ENCODE results near the gene GARIN5A.
"Not testable (repeated sequence)": the region's sequence is repeated elsewhere in the genome, so short reads cannot be mapped to it uniquely, and the experiment has no call there.

The GARIN5A gene

DNA sequence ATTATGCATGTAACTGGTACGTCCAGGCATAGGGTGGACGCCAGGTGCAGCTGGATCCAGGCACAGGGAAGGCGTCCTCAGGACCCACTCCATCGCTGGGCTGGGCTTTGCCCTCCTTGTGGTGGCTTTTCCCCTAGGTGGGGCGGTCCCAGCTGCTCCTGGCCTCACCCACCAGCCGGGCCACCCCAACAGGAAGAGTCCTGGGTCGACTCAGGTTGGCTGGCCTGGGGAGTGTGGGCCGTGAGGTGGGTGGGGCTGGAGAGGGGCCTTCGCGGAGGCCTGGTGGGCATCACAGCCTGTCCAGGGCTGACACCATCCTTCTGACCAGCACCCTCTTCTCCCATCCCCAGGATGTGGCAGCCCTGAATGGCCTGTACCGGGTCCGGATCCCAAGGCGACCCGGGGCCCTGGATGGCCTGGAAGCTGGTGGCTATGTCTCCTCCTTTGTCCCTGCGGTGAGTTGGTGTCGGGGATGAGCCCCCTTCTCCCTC lies 3.2 kb upstream of the GARIN5A start:
- no peak for DNase-seq (ENCODE audit: low read depth)
- TF ChIP-seq, protein P1, sequence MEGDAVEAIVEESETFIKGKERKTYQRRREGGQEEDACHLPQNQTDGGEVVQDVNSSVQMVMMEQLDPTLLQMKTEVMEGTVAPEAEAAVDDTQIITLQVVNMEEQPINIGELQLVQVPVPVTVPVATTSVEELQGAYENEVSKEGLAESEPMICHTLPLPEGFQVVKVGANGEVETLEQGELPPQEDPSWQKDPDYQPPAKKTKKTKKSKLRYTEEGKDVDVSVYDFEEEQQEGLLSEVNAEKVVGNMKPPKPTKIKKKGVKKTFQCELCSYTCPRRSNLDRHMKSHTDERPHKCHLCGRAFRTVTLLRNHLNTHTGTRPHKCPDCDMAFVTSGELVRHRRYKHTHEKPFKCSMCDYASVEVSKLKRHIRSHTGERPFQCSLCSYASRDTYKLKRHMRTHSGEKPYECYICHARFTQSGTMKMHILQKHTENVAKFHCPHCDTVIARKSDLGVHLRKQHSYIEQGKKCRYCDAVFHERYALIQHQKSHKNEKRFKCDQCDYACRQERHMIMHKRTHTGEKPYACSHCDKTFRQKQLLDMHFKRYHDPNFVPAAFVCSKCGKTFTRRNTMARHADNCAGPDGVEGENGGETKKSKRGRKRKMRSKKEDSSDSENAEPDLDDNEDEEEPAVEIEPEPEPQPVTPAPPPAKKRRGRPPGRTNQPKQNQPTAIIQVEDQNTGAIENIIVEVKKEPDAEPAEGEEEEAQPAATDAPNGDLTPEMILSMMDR (conservative IDR thresholded peaks at IDR 0.05; ENCODE audit: low read length): no peak
- H3K4me3 ChIP-seq (ENCODE audit: low read length): no peak overlapping the region

DNA sequence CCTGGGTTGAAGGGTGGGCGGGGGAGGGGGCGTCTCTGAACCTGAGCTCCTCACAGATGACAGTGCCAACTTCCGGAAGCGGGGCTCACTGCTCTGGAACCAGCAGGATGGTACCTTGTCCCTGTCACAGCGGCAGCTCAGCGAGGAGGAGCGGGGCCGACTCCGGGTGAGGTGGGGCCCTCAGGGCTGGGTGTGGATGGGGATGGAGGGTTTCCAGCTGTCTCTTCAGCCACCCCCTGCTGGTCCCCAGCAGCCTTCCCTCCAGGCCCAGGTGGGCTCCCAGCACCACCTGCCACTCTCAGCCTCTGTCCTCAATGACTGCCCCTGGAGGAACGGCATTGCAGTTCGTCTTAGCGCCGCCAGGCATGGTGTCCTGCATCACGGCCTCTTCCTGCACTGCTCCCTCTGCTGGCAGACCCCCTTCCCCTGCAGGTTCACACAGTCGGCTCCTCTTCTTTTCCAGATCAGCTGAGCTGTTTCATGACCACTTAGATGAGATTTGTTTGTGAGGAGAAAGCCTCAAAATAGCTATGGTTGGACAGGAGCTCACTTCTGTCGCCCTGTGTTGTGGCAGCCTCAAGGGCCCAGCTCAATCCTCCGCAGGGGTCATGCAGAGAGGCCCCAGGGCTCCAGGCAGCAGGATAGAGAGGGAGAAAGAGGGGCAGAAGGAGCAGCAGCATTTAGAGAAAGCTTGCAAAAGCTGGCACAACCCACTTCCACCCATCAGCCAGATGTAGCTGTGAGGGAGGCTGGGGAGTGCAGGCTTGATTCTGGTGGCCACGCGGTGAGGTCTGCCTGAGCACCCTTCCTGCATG lies 2.5 kb upstream of the GARIN5A start:
- peak; percentile 48 for DNase-seq (ENCODE audit: low read depth)
- TF ChIP-seq, protein P1 (conservative IDR thresholded peaks at IDR 0.05; ENCODE audit: low read length): peak; percentile 72
- no peak overlapping the region for H3K4me3 ChIP-seq (ENCODE audit: low read length)

DNA sequence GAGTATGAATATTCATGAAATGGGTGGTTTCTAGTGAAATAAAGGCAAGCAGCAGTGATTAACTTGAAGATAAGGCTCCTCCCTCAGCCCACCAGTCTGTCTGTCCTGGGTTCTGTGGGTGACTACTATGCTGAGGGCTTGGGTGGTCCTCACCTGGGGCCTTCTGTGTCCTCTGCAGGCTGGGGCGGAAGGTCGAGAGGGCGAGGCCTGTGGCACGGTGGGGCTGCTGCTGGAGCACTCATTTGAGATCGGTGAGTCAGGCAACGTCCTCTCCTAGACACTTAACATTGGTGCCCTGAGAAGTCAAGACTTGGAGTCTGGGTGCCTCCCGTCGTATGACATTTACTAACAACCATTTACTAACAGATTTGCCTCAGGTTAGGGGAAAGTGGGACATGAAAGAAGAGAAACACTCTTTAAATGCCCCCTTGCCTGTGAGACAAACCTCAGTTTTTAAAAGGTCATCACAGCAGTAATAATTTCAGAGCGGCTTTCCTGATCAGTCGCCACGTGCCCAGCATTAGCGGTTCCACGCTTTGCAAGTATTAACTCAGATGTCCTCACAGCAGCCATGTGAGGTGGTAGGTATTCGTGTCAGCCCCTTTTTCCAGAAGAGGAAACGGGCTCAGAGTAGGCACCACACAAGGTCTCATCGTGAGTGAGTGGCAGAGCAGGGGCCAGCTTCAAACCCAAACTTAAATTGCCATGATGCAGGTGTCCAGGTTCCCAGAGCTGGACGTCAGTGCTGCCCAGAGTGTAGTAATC lies 1.3 kb upstream of the GARIN5A start:
- no peak overlapping the region for H3K4me3 ChIP-seq (ENCODE audit: low read length)
- TF ChIP-seq, protein P1 (conservative IDR thresholded peaks at IDR 0.05; ENCODE audit: low read length): no peak
- DNase-seq (ENCODE audit: low read depth): no peak

DNA sequence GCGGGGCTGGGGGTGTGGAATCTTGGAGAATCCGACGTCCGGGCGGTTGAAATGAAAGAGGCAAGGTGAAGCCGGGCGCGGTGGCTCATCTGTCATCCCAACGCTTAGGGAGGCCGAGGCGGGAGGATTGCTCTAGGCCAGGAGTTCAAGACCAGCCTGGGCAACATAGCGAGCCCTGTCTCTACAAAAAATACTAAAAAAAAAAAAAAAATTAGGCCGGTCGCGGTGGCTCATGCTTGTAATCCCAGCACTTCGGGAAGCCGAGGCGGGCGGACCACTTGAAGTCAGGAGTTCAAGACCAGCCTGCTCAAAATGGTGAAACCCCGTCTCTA lies 225 bp upstream of the GARIN5A start:
- no peak for DNase-seq (ENCODE audit: low read depth)
- TF ChIP-seq, protein P1 (conservative IDR thresholded peaks at IDR 0.05; ENCODE audit: low read length): no peak
- peak overlapping the region; percentile 76 for H3K4me3 ChIP-seq (ENCODE audit: low read length)

DNA sequence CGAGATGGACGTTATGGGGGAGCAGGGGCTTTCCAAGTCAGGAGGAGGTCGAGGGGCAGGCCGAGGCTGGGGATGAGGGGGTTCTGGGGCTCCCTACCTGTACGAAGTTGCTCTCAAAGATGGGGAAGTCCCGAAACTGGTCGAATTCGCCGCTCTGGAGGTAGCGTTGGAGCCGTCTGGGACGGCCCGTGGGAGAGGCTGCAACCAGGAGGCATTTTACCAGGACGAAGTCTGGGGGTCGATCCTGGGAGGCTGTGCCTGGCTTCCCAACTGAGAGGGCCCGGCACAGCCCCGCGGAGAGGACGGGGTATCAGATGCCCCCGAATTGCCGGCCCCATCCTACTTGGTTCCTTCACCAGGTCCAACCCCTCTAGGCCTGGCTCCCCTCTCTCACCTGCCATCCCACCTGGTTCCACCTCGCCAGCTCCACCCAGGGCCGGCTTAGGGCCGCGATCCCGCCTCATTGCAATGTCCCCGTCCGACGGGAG lies 868 bp downstream of the GARIN5A start:
- TF ChIP-seq, protein P1 (conservative IDR thresholded peaks at IDR 0.05; ENCODE audit: low read length): no peak
- DNase-seq (ENCODE audit: low read depth): no peak
- H3K4me3 ChIP-seq (ENCODE audit: low read length): peak overlapping the region; percentile 24

DNA sequence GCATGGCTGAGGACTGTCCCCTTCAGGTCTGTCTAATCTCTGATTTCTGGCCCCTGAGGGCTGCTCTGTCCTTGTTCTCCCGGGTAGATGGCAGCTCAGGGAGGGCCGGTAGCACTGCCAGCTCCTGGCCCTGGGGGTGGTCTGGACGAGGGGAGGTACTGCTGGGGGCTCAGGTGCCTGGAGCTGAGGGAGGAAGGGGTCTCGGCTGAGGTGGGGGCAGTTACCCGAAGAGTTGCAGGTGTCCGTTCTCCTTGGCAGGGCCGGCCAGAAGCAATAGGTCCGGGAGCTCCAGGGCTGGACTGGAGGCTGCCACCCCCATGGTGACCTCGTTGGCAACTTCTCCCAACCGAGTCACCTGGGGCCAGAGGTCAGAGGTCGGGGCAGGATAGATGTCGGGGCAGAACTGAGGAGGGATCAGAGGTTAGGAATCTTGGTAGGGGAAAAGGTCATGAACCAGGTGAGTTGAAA lies 1.5 kb downstream of the GARIN5A start:
- TF ChIP-seq, protein P1 (conservative IDR thresholded peaks at IDR 0.05; ENCODE audit: low read length): no peak

DNA sequence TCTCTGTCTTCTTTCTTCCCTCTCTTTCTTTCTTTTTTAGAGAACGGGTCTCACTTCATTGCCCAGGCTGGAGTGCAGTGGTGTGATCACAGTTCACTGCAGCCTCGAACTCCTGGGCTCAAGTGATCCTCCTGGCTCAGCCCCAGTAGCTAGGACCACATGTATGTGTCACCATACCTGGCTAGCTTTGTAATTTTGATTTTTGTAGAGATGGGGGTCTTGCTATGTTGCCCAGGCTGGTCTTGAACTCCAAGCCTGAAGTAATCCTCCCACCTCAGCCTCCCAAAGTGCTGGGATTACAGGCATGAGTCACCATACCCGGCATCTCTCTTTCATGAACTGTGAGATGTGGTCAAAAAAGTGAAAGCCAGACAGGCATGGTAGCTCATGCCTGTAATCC lies 3.3 kb downstream of the GARIN5A start:
- not testable (repeated sequence) for DNase-seq (ENCODE audit: low read depth); H3K4me3 ChIP-seq (ENCODE audit: low read length)

More for the DNA sequence above, 1.5 kb downstream of the GARIN5A start:
- no peak for DNase-seq (ENCODE audit: low read depth)
- no peak overlapping the region for H3K4me3 ChIP-seq (ENCODE audit: low read length)
